GM19351 (cell line): ENCODE data around the gene RMRP.
A peak's percentile ranks its signal among the peaks of the same experiment; 100 is the strongest.

Experiments used
- ATAC-seq: cut with Tn5 transposase; IDR thresholded peaks from one replicate; pipeline ENCODE4 v1.9.1; 2021; ENCODE audit warnings: mild to moderate bottlenecking, moderate library complexity; ENCODE audit not compliant: unreplicated experiment

Gene RMRP

GRCh38 chr9:35657546-35658136 lies at the start of gene RMRP:
Gene RMRP (minus strand): TSS chr9:35658019.
- peak; percentile 82 for ATAC-seq

- ATAC-seq: no peak
Observed at GRCh38 chr9:35706951-35707350, 49.1 kb upstream of the RMRP start.

- no peak for ATAC-seq
Observed at GRCh38 chr9:35705836-35706430, 48.1 kb upstream of the RMRP start.

- ATAC-seq: no peak
Observed at GRCh38 chr9:35705372-35705771, 47.6 kb upstream of the RMRP start.

GRCh38 chr9:35703906-35704672 lies 46.3 kb upstream of the RMRP start:
- ATAC-seq: no peak

- no peak for ATAC-seq
Observed at GRCh38 chr9:35702696-35703095, 44.9 kb upstream of the RMRP start.

GRCh38 chr9:35700942-35701341 lies 43.1 kb upstream of the RMRP start:
- no peak for ATAC-seq

GRCh38 chr9:35700031-35700430 lies 42.2 kb upstream of the RMRP start:
- no peak for ATAC-seq

GRCh38 chr9:35698231-35698630 lies 40.4 kb upstream of the RMRP start:
- ATAC-seq: no peak

- ATAC-seq: no peak
Observed at GRCh38 chr9:35697486-35697885, 39.7 kb upstream of the RMRP start.

GRCh38 chr9:35696520-35697215 lies 38.8 kb upstream of the RMRP start:
- ATAC-seq: peak; percentile 75

GRCh38 chr9:35695943-35696401 lies 38.2 kb upstream of the RMRP start:
- ATAC-seq: no peak

GRCh38 chr9:35691757-35692301 lies 34.0 kb upstream of the RMRP start:
- ATAC-seq: no peak

- ATAC-seq: no peak
Observed at GRCh38 chr9:35691334-35691650, 33.5 kb upstream of the RMRP start.

GRCh38 chr9:35690614-35691333 lies 33.0 kb upstream of the RMRP start:
- no peak for ATAC-seq

- ATAC-seq: no peak
Observed at GRCh38 chr9:35690294-35690613, 32.4 kb upstream of the RMRP start.

- no peak for ATAC-seq
Observed at GRCh38 chr9:35689542-35690293, 31.9 kb upstream of the RMRP start, which contains the start of gene TPM2. Gene TPM2 (minus strand): TSS chr9:35689925. CDS start chr9:35689817, 108 bp downstream.

- no peak for ATAC-seq
Observed at GRCh38 chr9:35688558-35689541, 31.0 kb upstream of the RMRP start.
